Fibroblast of peridontal ligament (primary cell): ENCODE data around the gene UGT1A7.
"Not testable (repeated sequence)": the region's sequence is repeated elsewhere in the genome, so short reads cannot be mapped to it uniquely, and the experiment has no call there.

ENCODE experiments used
- DNase-seq: peaks from one replicate; pipeline ENCODE4 v3.0.0-alpha.2; 2010; ENCODE audit errors: extremely low read depth

Gene UGT1A7

DNA sequence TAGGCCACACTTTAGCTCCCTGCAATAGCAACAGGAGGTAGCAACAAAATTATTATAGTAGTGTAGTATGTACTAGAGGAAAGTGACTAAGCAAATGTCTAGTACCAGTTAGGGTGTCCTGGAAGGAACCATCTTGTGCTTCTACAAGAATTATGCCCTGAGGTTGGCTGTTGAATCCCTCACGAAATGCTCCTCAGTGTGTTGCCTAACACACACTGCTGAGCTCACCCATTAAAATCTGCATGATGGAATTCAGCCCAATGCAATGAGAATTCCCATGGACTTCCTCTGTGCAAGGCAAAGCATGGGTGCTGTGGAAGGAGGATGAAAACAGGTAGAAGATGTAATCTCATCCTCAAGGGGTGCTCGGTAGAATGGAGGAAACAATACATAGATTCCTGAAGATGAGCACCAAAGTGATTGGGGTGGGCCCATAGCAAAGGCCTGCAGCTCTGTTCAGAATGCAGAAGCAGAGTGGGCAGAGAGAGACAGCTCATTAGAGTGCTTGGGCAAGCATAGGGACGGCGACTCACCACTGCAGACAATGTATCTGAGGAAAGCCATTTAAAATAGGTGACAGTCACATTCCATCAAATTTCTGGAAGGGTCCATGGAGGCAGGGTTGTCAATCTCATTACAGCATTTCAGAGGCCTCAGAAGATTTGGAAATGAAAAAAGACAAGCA, 1.2 kb upstream of the UGT1A7 start:
- DNase-seq: no peak

DNA sequence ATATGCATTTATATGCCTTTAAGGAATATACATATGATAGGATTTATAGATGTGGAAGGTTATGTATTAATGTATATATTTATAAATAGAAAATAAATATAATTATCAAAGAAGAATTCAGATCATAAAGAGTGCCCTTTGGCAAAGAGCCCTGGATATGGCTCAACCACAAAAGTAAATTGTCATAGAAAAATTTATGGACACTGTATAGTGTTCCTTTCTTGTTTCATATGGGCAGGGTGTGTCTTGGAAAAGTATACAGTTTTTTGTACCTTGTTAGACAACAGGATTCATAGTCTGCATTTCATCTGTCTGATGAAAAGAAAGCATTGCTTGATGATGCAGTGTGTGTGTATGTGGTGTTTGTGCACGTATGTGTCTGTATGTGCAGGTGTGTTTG, 2.9 kb downstream of the UGT1A7 start:
- DNase-seq: no peak

DNA sequence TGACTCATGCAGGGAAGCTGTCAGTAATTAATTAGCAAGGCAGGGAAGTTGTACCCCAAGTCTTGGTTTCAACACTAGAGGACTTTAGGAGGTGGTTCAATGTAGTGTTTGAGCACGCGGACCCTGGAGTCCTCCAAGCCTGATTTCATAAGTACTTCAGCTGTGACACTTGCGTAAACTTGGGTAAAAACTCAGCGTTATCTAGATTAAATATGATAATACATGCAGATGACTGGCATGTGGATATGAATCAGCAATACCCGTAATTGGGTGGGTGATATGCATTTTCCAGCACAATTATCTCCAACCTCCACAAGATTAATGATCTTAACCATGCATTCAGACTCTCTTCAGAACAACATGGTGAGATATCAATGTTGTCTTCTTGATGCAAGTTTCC, 5.2 kb downstream of the UGT1A7 start:
- no peak for DNase-seq

DNA sequence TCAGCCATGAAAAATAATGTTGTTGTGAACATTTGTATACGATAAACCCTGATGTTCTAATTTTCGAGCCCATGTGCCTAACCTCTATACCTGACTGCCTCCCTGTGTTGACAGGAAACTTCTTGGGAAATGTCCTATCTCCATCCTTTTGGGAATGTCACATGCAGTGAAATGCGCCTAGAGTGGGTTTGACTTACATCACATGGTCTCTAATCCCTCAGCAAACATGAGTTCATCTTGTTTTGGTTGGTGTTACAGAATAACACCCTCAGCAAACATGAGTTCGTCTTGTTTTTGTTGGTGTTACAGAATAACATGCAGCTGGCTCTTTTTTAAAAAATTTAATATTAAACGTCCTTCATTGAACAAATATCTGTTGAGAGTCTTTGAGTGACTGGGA, 6.6 kb downstream of the UGT1A7 start:
- DNase-seq: no peak

DNA sequence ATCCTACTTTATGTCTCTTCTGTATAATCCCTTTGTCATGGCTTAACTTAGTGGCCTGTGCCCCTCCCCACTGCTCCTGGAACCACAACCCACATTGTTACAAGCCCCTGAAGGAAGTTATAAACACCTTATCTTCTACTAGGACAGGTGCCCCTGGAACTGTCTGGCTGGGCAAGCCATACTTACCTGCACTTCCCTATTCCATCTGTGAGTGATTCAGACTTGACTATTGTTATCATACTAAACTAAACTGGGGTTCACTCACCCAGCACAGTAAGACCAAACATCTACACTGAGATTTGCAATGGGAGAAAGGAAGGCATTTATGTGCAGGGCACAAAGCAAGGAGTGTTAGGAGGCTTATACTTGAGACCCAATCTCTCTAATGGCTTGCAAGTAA, 7.3 kb downstream of the UGT1A7 start:
- DNase-seq: no peak

DNA sequence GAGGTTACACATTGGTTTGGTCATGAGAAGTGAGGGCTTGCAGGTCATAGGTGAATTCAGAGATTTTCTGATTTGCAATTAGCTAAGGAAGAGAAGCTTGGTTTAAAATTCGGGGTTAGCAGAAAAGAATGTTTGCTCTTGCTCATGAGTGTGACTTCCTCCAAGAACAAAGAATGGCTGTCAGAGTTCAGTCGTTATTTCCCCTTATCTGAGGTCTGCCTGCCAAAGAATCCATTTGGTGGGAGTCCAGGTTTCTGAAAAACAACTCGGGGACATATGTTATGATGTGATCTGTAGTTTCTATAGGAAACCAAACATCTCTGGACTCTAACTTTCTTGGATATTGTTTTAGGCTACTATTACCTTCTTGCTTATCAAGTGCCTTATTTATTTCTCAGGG, 7.8 kb downstream of the UGT1A7 start:
- DNase-seq: no peak

DNA sequence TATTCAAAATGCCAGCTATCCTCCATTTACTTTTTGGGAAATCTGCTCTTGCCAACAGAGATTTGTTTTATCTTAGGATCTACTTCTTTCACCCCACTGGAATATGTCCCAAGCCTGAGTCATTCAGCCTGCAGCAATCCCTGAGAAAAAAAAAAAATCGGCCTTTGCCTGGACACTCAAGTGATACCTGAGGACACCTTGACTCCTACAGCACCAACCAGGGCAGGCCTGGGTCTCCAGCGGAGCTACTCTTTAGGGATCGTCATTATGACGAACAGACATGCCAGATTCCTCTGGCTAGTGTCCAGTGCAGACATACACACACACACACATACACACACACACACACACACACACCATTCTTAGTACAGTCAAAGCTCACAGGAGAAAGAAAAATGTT, 8.7 kb downstream of the UGT1A7 start:
- no peak for DNase-seq

DNA sequence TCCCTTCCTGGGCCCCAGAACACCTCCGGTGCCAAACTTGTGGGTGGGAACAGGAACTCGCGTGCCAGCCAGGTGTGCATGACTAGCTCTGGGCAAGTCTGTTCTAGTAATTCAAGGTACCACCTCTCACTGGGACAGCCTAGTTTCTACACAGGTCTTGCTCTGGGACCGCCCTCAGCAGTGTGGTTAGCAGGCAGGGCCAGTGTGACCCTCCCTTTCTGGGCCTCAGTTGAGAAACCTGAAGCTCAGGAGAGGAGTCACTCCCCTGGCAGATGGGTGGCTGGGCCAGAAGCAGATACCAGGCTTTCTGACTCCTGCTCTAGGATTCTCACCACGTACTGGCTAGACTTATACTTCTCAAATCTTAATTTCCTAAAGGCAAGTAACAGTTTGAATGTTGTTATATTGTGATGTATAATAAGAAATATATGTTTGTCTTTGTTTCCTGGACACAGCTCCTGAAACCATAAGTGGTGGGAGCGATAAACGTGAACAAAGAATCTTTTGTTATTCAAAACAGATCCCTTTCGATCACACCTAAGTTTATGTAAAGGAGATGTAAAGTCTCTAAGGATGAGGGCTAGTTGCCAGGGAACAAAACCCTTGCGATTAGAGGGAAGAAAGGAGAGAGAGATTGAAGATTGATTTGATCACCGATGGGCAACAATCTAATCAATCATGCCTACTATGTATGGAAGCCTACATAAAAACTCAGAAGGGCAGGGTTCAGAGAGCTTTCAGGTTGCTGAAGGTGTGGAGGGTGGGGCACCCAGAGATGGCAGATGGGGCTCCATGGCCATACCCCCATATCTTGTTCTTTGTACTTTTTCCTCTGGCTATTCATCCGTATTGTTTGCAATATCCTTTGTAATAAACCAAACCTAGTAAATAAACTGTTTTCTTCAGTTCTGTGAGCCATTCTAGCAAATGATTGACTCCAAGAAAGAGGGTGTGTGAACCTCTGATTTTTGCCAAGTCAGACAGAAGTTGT, 10.0 kb downstream of the UGT1A7 start:
- DNase-seq: no peak

DNA sequence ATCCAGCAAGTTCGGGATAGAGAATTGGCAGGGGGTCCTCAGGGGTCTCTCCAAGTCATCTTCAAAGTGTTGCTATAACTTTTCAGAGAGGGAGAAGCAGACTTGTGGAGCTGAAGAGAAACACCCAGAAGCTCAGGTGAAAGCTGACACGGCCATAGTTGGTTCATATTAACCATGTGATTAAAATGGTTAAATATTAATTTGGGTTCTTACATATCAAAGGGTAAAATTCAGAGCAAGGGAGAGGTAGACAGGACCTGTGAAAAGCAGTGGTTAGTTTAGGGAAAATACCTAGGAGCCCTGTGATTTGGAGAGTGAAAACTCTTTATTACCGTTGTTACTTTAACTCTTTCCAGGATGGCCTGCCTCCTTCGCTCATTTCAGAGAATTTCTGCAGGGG, 10.9 kb downstream of the UGT1A7 start, which contains the start of gene UGT1A6:
TSS of gene UGT1A6 (plus strand) at position 243 of the 400 bp plus-strand sequence. CDS start at position 358, 115 bp downstream.
- DNase-seq: no peak

DNA sequence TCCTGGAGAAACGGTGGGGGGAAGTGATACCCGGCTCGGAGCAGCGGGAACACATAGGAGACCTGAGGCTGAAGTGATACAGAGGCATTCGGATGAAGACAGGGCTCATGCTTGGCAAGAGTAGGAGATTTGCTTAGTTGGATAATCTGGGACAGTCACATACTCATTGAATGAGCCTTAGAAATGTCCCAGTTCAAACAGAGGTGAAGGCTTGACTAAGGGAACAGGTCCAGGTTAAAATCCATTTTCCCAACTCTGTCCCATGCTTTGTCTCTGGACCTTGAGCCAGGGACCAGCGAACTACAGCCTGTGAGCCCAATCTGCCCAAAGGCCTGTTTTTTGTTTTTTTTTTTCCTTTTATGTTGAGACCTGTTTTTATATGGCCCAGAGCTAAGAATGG, 12.3 kb downstream of the UGT1A7 start:
- no peak for DNase-seq

DNA sequence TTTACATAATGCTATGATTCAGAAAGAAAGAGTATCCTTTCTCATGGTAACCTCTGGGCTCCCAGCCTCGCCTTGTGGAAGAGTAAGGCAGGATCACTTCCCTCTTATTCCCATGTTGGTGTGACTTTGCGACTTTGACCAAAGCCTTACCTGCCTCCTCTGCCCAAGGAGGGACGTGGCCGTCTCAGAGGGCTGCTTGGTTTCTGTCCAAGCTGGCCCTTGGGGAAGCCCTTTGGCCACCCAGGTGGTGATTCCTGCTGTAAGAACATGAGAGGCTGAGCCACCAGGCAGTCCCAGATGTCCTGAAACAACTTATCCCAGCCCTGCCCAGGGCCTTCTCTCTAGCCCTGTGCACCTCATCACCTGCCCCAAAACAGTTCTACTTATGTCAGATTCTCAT, 17.0 kb downstream of the UGT1A7 start:
- no peak for DNase-seq

DNA sequence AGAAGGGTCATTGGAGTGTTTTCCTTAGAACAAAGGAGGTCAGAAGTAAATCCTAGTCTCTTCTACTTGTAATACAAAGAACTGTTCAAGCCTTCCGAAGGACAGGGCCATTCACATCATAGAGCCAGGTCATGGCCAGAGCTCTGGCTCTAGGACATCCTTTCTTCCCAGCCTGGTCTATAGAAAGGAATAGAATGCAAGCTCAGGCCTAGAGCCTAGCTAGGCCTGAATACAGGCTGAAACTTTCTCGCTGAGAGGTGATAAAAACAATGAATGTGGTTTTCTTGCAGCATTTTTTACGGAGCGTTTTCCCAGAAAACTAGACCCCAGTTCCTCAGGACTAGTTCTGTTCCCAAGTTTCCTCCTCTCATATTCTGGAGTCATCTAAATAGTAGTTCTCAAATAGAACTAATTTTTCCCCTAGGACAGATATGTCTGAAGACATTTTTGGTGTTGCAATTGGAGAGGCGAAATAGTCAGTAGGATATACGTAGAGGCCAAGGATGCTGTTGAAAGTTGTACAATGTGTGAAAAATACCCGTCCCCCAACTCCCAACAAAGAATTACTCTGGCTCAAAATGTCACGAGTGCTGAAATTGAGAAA, 17.8 kb downstream of the UGT1A7 start:
- DNase-seq: no peak

DNA sequence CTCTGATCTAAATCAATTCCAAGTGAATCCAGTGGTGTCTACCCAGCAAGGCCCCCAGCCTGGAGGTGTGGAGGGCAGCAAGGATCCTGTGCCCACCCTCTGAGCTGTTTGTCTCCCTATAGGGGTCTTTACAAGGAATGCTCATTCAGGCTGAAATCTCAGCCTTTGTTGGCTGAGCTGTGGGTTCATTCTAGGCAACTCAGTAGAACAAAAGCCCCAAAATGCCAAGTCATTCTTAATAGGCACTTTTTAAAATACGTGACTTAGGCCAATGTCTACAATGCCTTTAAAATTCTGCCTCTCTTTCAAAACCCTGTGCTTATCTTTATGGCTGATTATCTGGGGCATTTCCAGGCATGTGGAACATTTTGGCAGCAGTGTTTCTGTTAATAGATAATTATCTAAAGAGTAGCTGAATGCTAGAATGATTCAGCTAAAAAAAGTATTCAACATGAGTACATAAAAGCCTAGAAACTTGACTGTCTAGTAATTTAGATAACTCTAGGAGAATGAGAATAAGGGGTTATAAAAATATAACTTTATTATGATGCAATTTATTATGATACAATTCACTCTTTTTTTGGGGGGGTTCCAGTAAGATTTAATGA, 18.4 kb downstream of the UGT1A7 start:
- DNase-seq: peak; percentile 83

DNA sequence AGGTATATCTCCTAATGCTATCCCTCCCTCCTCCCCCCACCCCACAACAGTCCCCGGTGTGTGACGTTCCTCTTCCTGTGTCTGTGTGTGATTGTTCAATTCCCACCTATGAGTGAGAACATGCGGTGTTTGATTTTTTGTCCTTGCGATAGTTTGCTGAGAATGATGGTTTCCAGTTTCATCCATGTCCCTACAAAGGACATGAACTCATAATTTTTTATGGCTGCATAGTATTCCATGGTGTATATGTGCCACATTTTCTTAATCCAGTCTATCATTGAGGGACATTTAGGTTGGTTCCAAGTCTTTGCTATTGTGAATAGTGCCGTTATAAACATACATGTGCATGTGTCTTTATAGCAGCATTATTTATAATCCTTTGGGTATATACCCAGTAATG, 19.1 kb downstream of the UGT1A7 start:
- DNase-seq: not testable (repeated sequence)

DNA sequence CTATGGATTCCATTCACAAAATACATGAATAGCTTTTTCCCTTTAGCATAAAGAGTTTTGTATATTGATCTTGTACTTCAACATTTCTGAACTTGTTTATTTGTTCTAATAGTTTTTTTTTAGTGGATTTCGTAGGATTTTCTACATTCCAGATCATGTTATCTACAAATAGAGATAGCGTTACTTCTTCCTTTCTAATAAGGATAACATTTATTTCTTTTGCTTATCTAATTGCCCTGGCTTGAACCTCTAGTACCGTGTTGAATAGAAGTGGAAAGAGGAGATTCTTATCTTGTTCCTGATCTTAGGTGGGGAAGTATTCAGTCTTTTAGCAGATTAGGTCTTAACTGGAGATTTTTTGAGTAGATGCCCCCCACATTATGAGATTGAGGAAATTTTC, 20.5 kb downstream of the UGT1A7 start:
- DNase-seq: no peak

DNA sequence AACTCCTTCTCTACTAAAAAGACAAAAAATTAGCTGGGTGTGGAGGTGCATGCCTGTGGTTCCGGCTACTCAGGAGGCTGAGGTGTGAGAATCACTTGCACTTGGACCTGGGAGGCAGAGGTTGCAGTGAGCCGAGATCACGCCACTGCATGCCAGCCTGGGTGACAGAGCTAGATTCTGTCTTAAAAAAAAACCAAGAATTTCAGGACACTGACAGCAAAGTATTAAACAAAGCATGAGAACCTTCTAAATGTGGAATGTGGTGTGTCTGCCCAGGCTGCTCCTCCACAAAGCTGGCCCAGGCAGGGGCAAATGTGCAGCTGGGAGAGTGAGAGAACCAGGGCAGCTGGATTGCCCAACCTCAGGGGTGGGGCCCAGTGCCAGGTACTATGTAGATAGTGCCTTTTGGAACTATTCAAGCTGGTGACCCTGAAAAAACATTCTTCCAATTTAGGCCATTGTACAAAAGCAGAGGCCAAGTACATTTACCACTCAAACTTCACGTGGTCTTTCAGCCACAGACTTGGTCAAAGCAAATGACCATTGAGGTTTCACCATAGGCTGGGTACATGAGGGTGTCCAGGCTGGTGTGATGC, 24.3 kb downstream of the UGT1A7 start:
- peak; percentile 9 for DNase-seq

DNA sequence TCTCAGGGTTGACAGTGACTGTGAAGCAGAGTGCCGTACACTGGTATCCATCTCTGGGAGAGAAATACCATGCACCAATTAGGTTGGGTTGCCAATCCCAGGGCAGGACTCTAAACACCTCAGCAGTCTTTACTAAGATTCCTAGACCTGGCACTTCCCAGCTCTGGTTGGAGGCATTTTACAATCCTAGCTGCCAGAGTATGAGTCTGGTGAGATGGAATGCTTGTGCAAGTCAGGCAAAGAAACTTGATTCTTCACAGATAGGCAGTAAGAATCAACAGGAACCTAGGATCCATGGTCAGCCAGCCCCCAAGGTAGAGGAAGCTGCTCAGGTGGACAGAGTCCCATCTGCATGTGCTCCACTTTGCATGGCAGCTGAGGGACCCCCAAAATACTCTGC, 25.0 kb downstream of the UGT1A7 start:
- peak; percentile 53 for DNase-seq

DNA sequence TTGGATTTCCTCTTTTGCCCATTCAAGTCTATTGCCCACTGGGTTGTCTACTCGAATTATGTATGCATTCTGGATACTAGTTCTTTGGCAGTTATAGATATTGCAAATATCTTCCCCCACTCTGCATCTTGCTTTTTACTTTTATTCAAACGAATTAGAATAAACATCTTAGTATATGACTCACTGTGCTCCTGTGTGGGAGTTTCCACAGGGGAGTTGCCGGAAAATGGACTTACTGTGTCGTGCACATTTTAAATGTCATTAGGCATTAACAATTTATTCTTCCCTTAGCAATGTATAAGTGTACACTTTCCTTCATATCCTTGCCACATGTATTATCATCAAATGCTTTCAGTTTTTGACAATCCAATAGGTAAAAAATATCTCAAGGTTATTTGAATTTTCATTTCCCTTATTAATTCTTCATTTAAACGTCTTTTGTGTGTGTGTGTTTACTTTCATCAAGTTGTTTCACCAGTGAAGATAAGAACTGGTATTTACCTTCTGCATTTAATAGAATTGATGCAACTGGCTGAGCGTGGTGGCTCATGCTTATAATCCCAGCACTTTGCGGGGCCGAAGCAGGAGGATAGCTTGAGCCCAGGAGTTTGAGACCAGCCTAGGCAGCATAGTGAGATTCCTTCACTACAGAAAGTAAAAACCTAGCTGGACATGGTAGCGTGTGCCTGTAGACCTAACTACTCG, 26.4 kb downstream of the UGT1A7 start:
- peak; percentile 22 for DNase-seq

DNA sequence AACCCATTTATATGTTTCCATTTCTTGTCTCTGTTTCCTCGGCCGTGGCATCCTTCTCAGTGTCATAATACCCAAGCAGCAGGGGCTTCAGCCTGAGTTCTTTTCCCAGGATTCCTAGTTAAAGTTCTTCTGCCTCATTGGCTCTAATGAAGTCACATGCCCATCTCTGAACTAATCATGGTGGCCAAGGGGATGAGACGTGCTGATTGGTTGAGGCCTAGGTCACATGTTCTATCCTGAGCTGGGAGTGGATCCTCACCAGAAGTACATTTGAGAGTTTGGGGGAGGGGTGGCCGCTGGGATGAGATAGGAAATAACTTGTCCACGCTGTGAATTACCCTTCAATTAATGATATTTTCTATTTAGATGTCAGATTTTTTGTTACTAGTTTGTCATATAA, 27.2 kb downstream of the UGT1A7 start:
- DNase-seq: no peak

DNA sequence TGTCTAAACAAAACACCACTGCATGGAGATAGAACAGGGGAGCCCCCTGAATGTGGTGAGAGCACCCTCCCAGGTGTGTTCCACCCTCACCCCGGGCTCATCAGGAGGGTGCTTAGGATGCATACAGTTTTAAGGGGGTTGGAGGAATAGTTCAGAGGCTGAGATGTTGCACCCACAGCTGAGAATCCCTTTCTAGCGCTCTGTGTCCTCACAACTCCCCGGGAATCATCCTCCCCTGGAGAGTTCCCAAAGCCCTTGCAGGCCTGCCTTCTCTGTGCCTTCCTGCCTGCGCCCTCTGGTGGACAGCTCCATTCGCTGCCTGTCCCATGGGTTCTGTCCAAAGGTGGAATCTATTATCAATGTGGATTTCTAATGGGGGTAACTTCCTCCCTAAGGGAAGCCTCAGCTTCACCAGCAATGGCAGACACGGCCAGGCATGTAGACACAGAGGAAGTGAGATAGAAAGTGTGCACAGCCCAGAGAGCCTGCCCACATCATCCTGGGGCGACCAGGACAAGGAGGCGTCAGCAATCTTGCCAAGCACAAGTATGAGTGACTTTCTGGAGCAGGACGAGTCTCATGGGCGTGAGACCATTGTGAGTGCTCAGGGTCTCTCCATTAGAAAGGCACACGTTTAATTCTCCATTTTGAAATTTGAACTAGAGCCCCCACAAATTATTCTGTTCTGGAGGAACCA, 29.8 kb downstream of the UGT1A7 start:
- peak; percentile 74 for DNase-seq
